NCI-H1694 (cell line): ENCODE results near the gene AP1G1.

ENCODE experiments used
- DNase-seq: peaks from one replicate; lab custom pipeline; 2025; lab: John Stamatoyannopoulos, UW

Gene AP1G1

DNA sequence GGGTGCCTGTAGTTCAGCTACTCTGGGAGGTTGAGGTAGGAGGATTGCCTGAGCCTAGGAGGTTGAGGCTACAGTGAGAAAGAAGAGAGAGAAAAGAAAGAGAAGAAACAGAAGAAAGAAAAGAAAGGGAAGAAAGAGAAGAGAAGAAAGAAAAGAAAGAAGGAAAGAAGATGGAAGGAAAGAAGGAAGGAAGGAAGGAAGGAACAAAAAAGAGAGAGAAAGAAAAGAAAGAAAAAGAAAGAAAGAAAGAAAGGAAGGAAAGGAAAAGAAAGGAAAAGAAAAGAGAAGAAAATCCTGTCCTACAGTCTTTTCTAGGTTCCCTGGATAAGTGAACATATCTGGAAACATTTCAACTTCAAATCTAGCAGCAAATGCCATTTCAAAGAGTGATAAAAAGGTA is 54.5 kb downstream of the AP1G1 start:
- DNase-seq: no peak

DNA sequence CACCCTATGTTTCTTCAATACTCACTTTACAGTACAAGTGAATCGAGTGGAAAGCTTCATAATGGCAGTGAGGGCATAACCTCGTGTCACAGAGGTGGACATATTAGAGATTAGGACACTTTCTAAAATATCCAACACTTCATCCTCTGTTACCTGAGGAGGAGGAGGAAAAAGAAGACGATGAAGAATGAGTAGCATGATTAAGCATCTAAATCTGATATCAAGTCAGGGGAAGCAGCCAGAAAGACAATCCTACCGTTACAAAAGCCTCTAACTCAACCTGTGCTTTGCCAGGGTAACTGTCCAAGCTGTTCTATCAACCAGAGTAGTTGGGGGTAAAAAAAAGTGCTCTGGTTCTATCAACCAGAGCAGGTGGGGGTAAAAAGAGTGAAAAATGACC is 60.4 kb downstream of the AP1G1 start:
- DNase-seq: no peak

DNA sequence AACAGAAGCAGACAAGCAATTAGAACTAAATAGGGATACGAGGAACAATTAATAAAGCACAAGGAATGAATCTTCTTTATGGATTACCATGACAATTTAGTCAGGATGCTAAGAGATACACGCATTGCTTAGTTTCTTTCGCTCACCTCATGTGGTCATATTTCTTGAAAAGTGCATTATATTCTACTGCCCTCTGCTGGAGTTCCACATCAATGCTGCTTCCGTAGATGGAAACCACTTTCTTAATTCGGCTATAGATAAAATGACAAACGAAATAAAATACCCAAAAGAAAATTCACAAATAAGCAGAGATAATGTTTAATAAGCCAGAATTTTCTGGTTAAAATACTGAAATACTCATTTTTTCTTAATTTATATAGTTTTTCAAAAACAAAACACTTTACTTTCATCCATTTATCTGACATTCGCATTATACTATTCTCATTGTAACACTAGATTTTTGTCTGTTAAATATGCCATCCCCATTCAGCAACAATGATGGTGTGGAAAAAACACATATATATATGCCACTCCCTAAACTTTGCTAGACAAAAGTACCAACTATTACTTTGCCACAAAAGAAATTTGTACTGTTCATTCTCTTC is 62.1 kb downstream of the AP1G1 start:
- DNase-seq: peak; percentile 15

DNA sequence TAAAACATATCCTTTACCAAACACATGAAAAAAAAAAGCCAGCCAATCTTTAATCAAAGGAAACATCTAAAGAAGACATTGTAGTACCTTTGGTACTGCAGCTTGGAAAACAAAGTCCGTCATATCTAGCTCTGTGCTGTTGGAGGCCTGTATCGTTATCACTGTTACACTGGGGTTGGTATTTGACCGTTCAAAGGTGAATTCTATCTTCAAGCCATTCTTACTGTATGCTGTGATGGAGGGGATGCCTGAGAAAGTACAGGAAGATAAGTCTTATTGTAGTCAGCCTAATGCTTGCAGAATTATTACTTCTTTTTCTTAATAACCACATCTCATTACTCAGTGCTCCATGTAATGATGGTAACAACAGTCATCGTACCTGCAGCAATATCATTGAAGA is 69.8 kb downstream of the AP1G1 start:
- no peak for DNase-seq

DNA sequence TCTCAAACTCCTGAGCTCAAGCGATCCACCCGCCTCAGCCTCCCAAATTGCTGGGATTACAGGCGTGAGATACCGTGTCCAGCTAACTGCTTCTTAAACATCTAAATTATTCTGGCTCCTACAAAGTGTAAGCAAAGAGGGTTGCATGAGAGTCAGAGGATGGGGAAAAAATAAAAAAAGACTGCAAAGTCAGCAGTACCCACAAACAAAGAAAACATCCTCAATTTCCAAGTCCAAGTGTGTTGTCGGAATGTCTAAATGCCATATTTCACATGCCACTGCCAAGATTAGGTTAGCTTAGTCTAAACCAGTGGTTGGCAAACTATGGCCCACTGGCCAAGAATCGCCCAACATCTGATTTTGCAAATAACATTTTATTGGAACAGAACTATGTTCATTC is 71.1 kb downstream of the AP1G1 start:
- DNase-seq: no peak

DNA sequence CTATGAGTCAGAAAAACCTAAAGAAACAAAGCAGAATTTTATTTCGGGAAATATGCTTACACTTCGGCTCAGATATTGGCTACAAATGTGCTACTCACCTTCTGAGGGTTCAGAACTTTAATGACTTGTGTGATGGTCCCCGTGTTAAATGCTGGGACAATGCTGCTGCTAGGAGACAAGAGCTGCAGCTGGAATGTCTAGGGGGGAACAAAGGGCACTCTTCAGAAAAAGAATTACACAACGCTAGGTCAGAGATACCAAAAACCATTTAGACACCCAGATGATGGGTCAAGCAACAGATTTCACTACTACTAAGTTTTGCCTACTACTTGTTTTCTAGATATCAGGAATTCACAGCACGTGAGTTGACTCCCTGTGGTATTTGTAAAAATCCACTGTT is 74.1 kb downstream of the AP1G1 start:
- no peak for DNase-seq

DNA sequence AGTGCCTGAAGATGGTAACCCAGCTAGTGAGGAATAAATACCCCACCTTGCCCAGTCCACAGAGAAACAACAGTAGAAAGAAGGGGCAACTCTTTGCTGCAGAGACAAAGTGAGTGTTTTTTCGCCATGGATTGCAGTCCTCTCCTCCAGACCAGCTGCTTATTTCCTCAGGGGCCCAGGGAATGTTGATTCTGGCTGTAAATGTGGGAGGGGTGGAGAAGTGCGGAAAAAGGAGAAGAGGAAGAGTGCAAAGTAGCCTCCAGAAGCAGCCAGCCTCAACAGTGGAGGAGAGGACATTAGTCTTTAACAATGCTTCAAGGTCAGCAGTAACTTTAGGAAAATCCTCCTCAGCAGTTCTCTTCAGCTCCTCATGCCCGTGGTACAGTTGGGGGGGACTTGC is 76.0 kb downstream of the AP1G1 start:
- DNase-seq: no peak

DNA sequence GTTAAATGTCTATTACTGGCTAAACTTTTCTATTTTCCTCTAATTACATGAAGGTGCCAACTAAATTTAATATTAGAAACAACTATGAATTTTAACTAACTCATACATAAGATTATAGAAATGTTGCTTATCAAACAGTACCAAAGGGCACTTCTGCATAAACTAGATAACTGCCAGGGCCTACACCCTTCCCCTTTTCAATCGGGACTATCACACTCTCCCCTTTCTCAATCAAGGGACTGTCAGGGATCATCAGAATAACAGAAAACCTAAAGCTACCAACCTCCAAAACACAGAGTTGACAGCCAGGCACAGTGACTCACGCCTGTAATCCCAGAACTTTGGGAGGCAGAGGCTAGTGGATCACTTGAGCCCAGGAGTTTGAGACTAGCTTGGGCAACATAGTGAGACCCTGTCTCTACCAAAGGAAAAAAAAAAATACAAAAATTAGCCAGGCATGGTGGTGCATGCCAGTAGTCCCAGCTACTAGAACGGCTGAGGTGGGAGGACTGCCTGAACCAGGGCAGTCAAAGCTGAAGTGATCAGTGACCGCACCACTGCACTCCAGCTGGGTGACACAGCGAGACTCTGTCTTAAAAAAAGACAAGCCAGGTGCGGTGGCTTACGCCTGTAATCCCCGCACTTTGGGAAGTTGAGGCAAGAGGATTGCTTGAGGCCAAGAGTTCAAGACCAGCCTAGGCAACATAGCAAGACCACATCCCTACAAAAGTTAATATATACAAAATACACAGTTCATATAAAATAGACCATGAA is 80.9 kb downstream of the AP1G1 start:
- DNase-seq: no peak

DNA sequence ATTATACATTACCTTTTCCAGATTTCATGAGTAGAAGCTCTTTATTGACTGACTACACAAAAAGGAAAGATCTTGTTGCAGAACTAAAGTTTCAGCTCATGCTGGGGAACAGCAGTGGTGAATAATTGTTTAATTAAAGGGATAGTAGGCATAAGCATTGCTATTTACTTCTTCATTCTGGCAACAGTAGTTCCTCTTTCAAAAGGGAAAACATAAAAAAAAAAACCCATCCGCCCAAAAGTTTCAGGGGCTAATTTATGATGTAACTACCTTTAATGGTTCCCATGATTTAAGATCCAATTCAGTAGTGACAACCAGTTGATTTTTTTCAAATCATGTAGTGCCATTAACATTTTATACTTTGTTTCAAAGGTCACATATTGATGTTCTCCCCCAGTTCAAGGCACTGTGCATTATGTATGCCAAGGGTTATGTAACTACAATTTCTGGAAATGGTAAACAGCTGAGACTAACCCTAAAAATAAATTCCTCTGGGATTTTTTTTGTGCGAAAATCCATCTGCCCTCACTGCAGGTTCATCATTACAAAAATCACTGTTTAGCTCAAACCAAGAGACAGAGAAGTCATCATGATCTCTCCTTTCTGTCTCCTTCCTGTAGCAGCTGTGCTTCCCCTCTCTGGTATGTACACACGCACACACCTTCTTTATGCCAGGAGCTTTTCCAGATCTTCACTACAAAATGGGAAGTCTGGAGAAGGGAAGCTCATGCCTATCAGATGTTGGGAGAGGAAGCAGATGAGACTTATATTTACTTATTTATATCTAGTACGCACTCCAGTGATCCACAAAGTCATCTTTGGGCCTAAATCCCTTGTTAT is 81.9 kb downstream of the AP1G1 start:
- no peak for DNase-seq

DNA sequence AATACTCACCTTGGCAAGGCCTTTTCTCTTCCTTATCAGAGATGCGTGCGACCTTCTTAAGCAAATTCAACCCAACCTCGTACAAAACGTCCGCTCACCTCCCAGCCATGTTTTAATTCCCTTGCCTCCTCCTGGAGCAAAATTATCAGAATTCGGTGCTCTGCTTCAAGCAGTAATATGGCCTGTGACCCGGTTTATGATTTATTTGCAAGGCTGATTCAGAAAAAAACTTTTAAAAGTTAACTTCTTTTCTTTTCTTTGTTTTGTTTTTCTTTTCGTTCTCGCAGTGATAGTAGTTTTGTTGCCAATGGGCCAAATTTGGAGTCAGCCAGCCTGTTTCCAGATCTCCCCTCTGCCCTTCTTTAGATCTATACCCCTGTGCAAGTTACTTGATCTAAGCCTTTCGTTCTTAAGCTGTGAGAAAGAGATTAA is 84.3 kb downstream of the AP1G1 start, which contains the start of gene PHLPP2:
Gene PHLPP2, minus strand, starts transcription at position 382 of the 432 bp plus-strand sequence. CDS start 9,906 bp downstream, outside the sequence.
- DNase-seq: no peak

DNA sequence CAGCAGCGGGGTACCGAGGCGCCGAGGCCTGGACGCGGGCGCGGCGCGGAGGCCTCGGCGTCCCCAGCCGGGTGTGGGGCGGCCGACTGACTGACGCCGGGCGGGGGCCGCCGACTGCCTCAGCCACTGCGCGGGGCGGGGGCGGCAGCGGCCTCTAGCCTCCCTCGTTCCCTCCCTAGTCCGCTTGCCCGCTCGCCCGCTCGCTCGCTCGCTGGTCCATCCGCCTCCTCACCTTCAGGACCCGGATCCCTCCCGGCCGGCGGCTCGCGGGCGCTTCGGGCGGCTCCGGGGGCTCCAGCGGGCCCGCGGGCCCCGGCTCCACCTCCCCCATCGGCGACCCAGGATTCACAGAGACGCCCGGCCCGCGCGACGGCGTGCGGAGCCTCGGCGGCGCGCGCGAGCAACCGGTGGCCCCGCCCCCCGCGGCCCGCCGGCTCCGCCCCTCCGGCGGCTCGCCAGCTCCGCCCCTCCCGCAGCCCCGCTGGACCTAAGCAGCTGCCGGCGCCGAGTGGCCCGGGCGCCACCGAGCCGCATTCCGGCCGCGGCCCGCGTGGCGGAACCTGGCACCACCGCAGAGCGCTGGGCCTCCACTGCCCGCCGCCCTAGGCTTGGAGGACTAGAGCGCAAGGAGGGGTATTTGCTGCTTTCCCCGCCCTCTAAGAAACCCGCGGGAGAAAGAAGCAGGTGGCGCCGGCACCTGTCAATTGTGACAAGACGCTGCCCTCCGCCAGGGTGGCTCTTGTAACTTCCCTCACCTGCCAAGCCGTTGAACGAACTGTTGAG is 84.9 kb downstream of the AP1G1 start:
- no peak for DNase-seq

DNA sequence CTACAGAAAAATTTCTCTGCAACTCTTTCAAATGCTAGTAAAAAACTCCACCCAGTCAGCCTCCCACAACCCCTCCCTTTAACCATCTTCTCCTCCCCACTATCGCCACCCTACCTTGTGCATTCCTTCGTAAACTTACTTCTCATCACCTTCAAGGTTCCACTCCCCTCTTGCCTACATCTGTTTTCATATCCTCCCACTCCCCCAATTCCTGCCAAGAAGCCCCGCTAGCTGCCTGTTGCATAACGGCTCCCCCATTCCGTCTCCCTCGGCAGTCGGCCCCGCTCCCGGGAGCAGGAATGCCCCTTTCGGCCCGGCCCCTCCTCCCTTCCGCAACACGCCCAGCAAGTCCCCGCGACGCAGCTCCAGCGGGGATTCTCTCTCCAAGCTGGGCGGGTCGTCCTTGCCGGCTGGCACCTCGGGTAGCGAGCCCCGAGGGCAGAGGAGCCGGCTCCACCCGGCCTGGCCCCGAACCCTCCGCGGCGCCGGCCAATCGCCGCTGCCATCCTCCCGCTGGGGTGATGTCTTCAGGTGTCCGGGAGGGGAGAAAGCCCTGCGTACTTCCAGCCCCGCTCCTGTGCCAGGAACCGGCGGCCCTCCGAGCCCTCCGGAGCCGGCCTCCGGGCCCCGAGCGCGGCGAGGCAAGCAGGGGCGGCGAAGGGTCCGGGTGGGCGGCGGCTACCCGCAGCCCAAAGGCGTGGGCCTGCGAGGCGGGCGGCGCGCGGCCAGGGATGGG is 85.7 kb downstream of the AP1G1 start:
- no peak for DNase-seq

DNA sequence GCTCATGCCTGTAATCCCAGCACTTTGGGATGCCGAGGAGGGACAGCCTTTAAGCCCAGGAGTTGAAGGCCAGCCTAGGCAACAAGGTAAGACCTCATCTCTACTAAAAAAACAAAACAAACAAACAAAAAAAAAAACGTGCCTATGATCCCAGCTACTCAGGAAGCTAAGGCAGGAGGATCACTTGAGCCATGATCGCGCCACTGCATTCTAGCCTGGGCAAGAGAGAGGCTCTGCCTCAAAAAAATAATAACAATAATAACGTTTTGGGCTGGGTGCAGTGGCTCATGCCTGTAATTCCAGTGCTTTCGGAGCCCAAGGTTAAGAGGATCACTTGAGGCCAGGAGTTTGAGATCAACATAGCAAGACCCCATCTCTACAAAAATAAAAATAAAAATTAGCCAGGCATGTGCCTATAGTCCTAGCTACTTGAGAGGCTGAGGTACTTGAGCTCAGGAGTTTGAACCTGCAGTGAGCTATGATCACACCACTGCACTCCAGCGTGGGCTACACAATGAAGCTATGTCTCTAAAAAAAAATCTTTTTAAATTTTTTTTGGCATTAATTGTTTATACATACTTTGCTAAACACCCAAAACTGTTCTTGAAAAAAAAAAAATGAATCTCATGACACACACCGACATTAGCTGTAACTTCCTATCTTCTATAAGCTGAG is 87.4 kb downstream of the AP1G1 start:
- DNase-seq: no peak

DNA sequence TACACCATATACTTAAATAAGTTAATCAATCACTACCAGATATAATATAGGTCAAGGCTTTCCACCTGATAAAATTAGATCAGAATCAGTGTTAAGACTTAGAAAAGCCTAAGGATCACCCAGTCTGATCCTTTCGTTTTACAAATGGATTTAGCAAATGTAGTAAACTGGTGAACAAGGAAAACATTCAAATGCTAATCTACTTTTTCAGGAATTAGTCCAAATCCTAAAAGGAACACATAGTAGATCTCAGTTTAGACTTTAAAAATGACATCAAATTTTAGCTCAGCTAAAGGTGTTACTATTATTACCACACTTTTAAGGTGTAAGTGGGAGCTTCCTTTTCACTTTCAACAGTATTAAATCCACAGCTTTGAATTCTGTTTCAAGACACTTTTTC is 96.1 kb downstream of the AP1G1 start:
- DNase-seq: no peak

DNA sequence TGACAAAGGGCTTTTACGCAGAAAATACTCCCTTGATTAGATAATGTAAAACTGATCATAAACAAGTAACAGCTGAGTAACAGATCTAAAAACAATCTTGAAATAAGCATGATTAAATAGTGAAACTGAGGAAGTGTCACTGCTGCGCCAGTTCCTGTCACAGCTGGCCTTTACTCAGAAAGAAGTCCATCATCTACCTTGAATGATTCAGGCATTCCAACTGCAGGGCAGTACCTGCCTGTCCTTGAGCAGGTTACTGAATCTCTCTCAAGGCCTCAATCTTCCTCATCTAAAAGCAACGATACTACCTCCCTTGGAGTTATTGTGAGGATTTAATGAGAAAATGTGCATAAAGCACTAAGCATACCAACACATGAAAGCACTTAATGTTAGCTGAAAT is 96.8 kb downstream of the AP1G1 start:
- DNase-seq: no peak

DNA sequence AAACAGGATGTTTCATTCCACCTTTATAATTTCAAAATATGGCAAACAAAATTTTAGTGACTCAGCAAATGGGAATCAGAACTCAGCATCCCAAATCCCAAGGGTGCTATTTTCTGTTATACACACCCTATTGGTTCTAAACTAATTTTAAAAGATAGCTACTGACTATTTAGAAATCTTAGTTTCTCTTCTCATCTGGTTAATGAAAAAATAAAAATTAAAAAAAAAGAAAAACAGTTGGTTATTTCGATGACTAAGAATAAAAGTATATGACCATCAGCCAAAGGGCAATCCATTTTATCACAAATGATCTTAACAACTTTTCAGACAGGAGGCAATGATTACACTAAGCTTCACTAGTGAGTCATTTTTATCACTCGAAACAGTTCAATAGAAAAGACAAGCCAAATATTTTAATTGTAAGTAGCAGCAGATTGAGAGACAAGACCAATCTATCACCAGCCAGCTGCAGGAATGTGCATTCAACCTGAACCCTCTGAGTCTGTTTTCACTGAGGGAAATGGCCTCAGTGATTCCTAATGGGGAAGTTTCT is 99.3 kb downstream of the AP1G1 start:
- no peak for DNase-seq

DNA sequence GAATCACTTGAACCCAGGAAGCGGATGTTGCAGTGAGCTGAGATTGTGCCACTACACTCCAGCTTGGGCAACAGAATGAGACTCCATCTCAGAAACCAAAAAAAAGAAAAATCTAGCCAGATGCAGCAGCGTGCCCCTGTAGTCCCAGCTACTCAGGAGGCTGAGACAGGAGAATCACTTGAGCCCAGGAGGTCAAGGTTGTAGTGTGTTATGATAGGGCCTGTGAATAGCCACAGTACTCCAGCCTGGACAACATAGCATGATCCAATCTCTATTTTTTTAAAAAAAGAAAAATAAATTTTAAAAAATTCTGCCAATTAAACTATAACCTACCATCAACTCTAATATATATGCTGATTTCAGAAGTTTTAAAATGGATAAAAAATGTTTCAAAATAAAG is 99.9 kb downstream of the AP1G1 start:
- DNase-seq: no peak

DNA sequence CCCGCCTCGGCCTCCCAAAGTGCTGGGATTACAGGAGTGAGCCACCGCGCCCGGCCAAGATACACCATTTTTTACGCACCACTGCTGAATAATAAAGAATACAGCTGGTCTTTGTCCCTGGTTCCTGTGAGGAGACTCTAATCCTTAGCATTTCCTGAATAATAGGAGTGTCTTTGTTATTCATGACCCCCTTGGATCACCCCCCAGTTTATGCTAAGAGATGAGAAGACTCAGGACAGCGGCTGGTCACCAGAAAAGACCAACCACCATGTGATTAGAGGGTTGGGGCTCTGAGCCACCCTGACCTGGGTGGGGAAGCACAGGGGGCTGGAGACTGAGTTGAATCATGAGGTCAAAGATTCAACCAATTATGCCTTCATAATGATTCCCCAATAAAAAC is 101.4 kb downstream of the AP1G1 start:
- no peak for DNase-seq

DNA sequence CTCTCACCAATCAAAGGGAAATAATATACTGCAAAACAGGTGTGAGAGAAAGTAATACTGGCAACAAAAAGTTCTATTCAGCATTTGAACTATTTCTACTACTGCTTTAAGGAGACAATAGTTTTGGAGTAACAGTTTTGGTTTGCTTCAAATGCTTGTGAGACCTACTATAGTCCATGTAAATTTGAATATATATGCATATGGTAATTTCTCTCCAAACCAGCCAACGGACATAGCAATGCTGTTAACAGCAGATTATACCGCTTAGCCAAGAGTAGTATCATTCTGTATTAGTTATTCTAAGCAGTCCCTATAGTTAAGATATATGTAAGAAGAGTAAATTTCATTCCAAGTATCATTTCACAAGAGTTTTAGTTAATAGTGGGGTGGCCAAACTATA is 102.6 kb downstream of the AP1G1 start:
- no peak for DNase-seq

DNA sequence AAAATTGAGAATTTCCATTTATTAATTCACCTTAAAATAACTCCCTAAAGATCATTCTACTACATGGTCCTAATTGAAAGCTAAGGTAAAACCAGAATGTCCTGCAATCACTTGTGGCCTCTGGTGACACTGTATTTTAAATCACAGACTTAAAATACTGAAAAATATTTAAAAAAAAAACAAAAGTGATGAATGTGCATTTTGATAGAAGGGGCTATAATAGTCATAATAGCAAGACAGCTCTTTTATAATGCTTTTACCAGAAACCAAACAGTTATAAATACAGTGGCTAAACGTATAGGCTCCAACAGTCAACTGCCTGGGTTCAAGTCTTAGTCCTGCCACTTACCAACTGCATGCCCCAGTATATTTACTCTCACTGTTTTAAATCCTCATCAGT is 105.3 kb downstream of the AP1G1 start:
- DNase-seq: no peak

DNA sequence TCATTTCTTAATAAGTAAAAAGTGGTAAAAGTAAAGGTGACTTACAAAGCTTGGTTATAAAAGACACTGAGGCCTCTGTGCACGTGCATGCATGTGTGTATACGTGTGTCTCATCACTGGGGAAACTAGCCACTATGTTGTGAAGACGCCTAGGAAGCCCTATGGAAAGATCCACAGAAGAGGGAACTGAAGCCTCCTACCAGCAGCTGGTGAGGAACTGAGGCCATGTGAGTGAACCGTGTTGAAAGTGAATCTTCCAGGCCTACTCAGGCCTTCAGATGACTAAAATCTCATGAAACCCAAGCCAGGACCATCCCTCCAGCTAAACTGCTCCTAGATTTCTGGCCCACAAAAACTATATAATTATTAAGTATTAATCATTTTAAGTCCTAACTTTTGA is 107.8 kb downstream of the AP1G1 start:
- no peak for DNase-seq
